Amniotic stem cell (primary cell): Measurements from ENCODE around the gene CCDC47.
"Not testable (repeated sequence)": the region's sequence is repeated elsewhere in the genome, so short reads cannot be mapped to it uniquely, and the experiment has no call there.

ENCODE experiments used
- DNase-seq: peaks from one replicate; lab custom pipeline; 2025; lab: John Stamatoyannopoulos, UW

Gene CCDC47

GRCh38 chr17:63773272-63774140 lies at the start of gene CCDC47:
Gene CCDC47, minus strand, starts transcription at chr17:63773597. Its CDS starts 7,422 bp downstream, at chr17:63766175.
- DNase-seq: peak; percentile 99

GRCh38 chr17:63822537-63822936 lies 49.1 kb upstream of the CCDC47 start:
- no peak for DNase-seq

GRCh38 chr17:63821804-63822203 lies 48.4 kb upstream of the CCDC47 start:
- DNase-seq: no peak

- DNase-seq: no peak
These were observed 47.7 kb upstream of the CCDC47 start for GRCh38 chr17:63820963-63821561.

GRCh38 chr17:63819585-63820537 lies 46.5 kb upstream of the CCDC47 start:
- no peak for DNase-seq

GRCh38 chr17:63819131-63819530 lies 45.7 kb upstream of the CCDC47 start:
- DNase-seq: no peak

- no peak for DNase-seq
These were observed 44.5 kb upstream of the CCDC47 start for GRCh38 chr17:63817736-63818385.

GRCh38 chr17:63816669-63817068 lies 43.3 kb upstream of the CCDC47 start:
- DNase-seq: no peak

GRCh38 chr17:63816123-63816522 lies 42.7 kb upstream of the CCDC47 start:
- no peak for DNase-seq

GRCh38 chr17:63809970-63810369 lies 36.6 kb upstream of the CCDC47 start:
- no peak for DNase-seq

- DNase-seq: no peak
These were observed 32.2 kb upstream of the CCDC47 start for GRCh38 chr17:63805591-63805990.

- no peak for DNase-seq
These were observed 30.9 kb upstream of the CCDC47 start for GRCh38 chr17:63804328-63804727.

GRCh38 chr17:63800783-63801182 lies 27.4 kb upstream of the CCDC47 start:
- DNase-seq: no peak

- DNase-seq: no peak
These were observed 25.2 kb upstream of the CCDC47 start for GRCh38 chr17:63798572-63799106.

GRCh38 chr17:63796375-63796774 lies 23.0 kb upstream of the CCDC47 start:
- DNase-seq: not testable (repeated sequence)

GRCh38 chr17:63792055-63792729 lies 18.8 kb upstream of the CCDC47 start:
- no peak for DNase-seq

GRCh38 chr17:63790057-63790456 lies 16.7 kb upstream of the CCDC47 start:
- DNase-seq: no peak

- no peak for DNase-seq
These were observed 13.7 kb upstream of the CCDC47 start for GRCh38 chr17:63786971-63787711.

- no peak for DNase-seq
These were observed 12.7 kb upstream of the CCDC47 start for GRCh38 chr17:63786117-63786516.

- no peak for DNase-seq
These were observed 12.2 kb upstream of the CCDC47 start for GRCh38 chr17:63785556-63785955.
